ENCODE data around the gene SURF6.

SURF6 gene

GRCh38 chr9:133360400-133361393 lies 24.7 kb upstream of the SURF6 start:
- ChIA-PET CTCF (interaction anchor here (0.9 to 1.7 kb wide), 5 partner anchors 16 to 126 kb away, joined by 3 to 7 read pairs (median 4); no protein-coding TSS in a partner anchor), POLR2A (interaction anchor here (1.2 to 6.6 kb wide), 3 partner anchors 10 to 14 kb away, joined by 3 to 89 read pairs (median 11); partner anchors contain the start of genes MED22 and RPL7A)
- no peaks in the 10 kb centered on the region for H3K4me1 ChIP-seq (ENCODE audit: control insufficient read depth, insufficient read depth, low read length)
- H3K9me3 ChIP-seq (ENCODE audit: control insufficient read depth, insufficient read depth, low read depth, low read length), result no peaks in the 10 kb centered on the region
- H3K4me3 ChIP-seq (ENCODE audit: low read depth, low read length), result no peak overlapping the region
- no peak overlapping the region for H3K27ac ChIP-seq (ENCODE audit: extremely low read depth, low read depth, low read length)
- TF ChIP-seq ZNF211 (tag by site-specific recombination; IDR thresholded peaks at IDR 0.05; ENCODE audit: low read depth) (no peak), ZFHX2 (tag by site-specific recombination; conservative IDR thresholded peaks at IDR 0.05) (0 out of 2 replicates have a peak, but pooled peaks have one; percentile 37)
- peaks cover 3 to 82% of the 10 kb centered on the region in 2 experiments for H3K36me3 ChIP-seq (ENCODE audit: control insufficient read depth in 2 of 2, insufficient read depth in 1 of 2, low read length in 2 of 2)

- Histone ChIP-seq H3K27ac (ENCODE audit: extremely low read depth, low read depth, low read length) (no peak overlapping the region), H3K4me1 (ENCODE audit: control insufficient read depth, insufficient read depth, low read length) (no peaks in the 10 kb centered on the region), H3K4me3 (ENCODE audit: low read depth, low read length) (no peak overlapping the region), H3K36me3 (ENCODE audit: control insufficient read depth in 2 of 2, insufficient read depth in 1 of 2, low read length in 2 of 2) (peaks cover 3 to 74% of the 10 kb centered on the region in 2 experiments; a peak in 2 of 3 replicates), H3K9me3 (ENCODE audit: control insufficient read depth, insufficient read depth, low read depth, low read length) (no peaks in the 10 kb centered on the region)
- CTCF ChIA-PET, result interaction anchor here (0.7 to 1.8 kb wide), 12 partner anchors 9 to 965 kb away, joined by 3 to 8 read pairs (median 4); no protein-coding TSS in a partner anchor
- POLR2A ChIA-PET, result interaction anchor here (0.6 to 6.6 kb wide), 7 partner anchors 11 to 607 kb away, joined by 3 to 89 read pairs (median 3); partner anchors contain the start of genes MED22 and RPL7A
- TF ChIP-seq EGR2 (tag by site-specific recombination; IDR thresholded peaks at IDR 0.05; ENCODE audit: low read depth), result peak; percentile 37
- no peak for TF ChIP-seq ELK4 (IDR thresholded peaks at IDR 0.05; ENCODE audit: borderline replicate concordance, low read depth, low read length)
- no peak for TF ChIP-seq ZNF37A (tag by site-specific recombination; IDR thresholded peaks at IDR 0.05)
- TF ChIP-seq ZNF473 (tag by site-specific recombination; IDR thresholded peaks at IDR 0.05), result no peak
- TF ChIP-seq GLIS1 (tag by site-specific recombination; IDR thresholded peaks at IDR 0.05), result peak; percentile 20; the same call in 1 of the 2 replicates
- TF ChIP-seq TSHZ1 (tag by site-specific recombination; IDR thresholded peaks at IDR 0.05; ENCODE audit: borderline replicate concordance), result no peak
- TF ChIP-seq ZNF654 (tag by site-specific recombination; IDR thresholded peaks at IDR 0.05; ENCODE audit: low read depth), result peak; percentile 56
- no peak for TF ChIP-seq ZNF398 (tag by site-specific recombination; IDR thresholded peaks at IDR 0.05)
- peak; percentile 13 for TF ChIP-seq KLF1 (tag by site-specific recombination; IDR thresholded peaks at IDR 0.05)
- no peak for TF ChIP-seq PRDM2 (tag by site-specific recombination; IDR thresholded peaks at IDR 0.05; ENCODE audit: borderline replicate concordance)
- peak; percentile 69 for TF ChIP-seq KLF9 (tag by site-specific recombination; IDR thresholded peaks at IDR 0.05; ENCODE audit: low read depth)
- TF ChIP-seq ZNF600 (tag by site-specific recombination; IDR thresholded peaks at IDR 0.05), result peak; percentile 62
- no peak for TF ChIP-seq ZNF423 (tag by site-specific recombination; IDR thresholded peaks at IDR 0.05)
- TF ChIP-seq KLF8 (tag by site-specific recombination; IDR thresholded peaks at IDR 0.05), result no peak
Observed at GRCh38 chr9:133359399-133360175, 23.6 kb upstream of the SURF6 start.
